CD4-positive, alpha-beta T cell (primary cell): ENCODE results near the gene FAM131A. TPM values are rescaled to one million over a fixed set of nuclear protein-coding genes. Genes with fewer than 3 reads are reported as not detected.

ENCODE experiments used
- ATAC-seq: fragments of 200-7000 bp; cut with Tn5 transposase; one replicate; pipeline ENCODE4 v1.10.0; 2022; ENCODE audit warnings: mild to moderate bottlenecking; ENCODE audit not compliant: poor library complexity
- CTCF ChIA-PET: fragments of 350-600 bp; sonication (Branson Sonifier 250); formaldehyde crosslinking; loops from one replicate; lab custom pipeline; 2021; ENCODE audit warnings: antibody characterized with exemption, inconsistent platforms; lab: Charles Lee
- POLR2A ChIA-PET: fragments of 350-600 bp; sonication (Branson Sonifier 250); formaldehyde crosslinking; loops from one replicate; lab custom pipeline; 2021; ENCODE audit warnings: antibody characterized with exemption, inconsistent platforms; lab: Charles Lee
- DNase-seq, 14 experiments: peaks; one replicate each; pipeline ENCODE4 v3.0.0-alpha.2; 2013 to 2020; ENCODE audit warnings: mixed read lengths in 2 of 14
- H3K27ac ChIP-seq, 2 donors: one replicate each; pipeline versions ENCODE4 v1.5.1 to v1.7.0; 2013; ENCODE audit warnings: low read length in 2 of 2, low read depth in 1 of 2, mild to moderate bottlenecking in 1 of 2
- H3K27me3 ChIP-seq, 2 experiments: 1 replicate in 1 of 2; 2 replicates in 1 of 2; pipeline versions ENCODE4 v1.6.1 to v1.7.0; 2013; ENCODE audit warnings: low read length in 2 of 2, control low read depth in 1 of 2, mild to moderate bottlenecking in 1 of 2, moderate library complexity in 1 of 2; ENCODE audit not compliant: insufficient read depth in 2 of 2, control insufficient read depth in 1 of 2
- H3K36me3 ChIP-seq: one replicate; pipeline ENCODE4 v1.6.1; 2013; ENCODE audit warnings: low read length, control low read depth; ENCODE audit not compliant: insufficient read depth
- H3K4me1 ChIP-seq: one replicate; pipeline ENCODE4 v1.6.1; 2013; ENCODE audit warnings: low read length, control low read depth; ENCODE audit not compliant: insufficient read depth
- H3K4me3 ChIP-seq: one replicate; pipeline ENCODE4 v1.5.1; 2013; ENCODE audit warnings: mild to moderate bottlenecking, low read length, moderate library complexity
- H3K9me3 ChIP-seq, 2 experiments: 1 replicate in 1 of 2; 2 replicates in 1 of 2; pipeline versions ENCODE4 v1.6.1 to v1.7.0; 2013; ENCODE audit warnings: low read length in 2 of 2, mild to moderate bottlenecking in 2 of 2, control low read depth in 1 of 2, moderate library complexity in 1 of 2; ENCODE audit not compliant: control insufficient read depth in 1 of 2, insufficient read depth in 1 of 2
- H3K27ac Mint-ChIP-seq: one replicate; pipeline ENCODE4 v1.8.0; 2020; ENCODE audit warnings: mixed read lengths
- H3K27me3 Mint-ChIP-seq: one replicate; pipeline ENCODE4 v1.8.0; 2021; ENCODE audit warnings: mixed read lengths
- H3K36me3 Mint-ChIP-seq: one replicate; pipeline ENCODE4 v1.8.0; 2021; ENCODE audit warnings: low read depth, mixed read lengths
- H3K4me1 Mint-ChIP-seq: one replicate; pipeline ENCODE4 v1.8.0; 2021; ENCODE audit warnings: low read depth, mixed read lengths
- H3K4me3 Mint-ChIP-seq: one replicate; pipeline ENCODE4 v1.8.0; 2020; ENCODE audit warnings: mild to moderate bottlenecking, mixed read lengths
- H3K9me3 Mint-ChIP-seq: one replicate; pipeline ENCODE4 v1.8.0; 2020; ENCODE audit warnings: mixed read lengths
- CTCF ChIP-seq: fragments of 200-600 bp; IDR thresholded peaks from one replicate; pipeline ENCODE4 v1.8.0; 2022; ENCODE audit warnings: antibody characterized with exemption, mild to moderate bottlenecking
- intact Hi-C, 2 experiments: fragments of 100-400 bp; cut with DNase I in 1 of 2; cut with micrococcal nuclease in 1 of 2; formaldehyde crosslinking; loops; one replicate each; pipeline versions ENCODE4 v1.15.1 to v1.9.0; 2023 to 2025; cut with DNase I, micrococcal nuclease
- total RNA-seq, 174 experiments: library from RNA in 2 of 174; stranded (reverse) in 2 of 174; gene quantifications; one replicate each; pipeline ENCODE4 v1.2.3 and lab custom pipeline; 2021 to 2026

The FAM131A gene
- total RNA-seq, 2 experiments from 2014 or later, result 10.4 to 11.0 TPM

GRCh38 chr3:184368116-184368515 is 30.7 kb downstream of the FAM131A start:
- Mint-ChIP-seq H3K36me3 (peaks cover 51% of the 10 kb centered on the region), H3K4me1 (peaks cover 26% of the 10 kb centered on the region), H3K27ac (no peak overlapping the region), H3K9me3 (no peaks in the 10 kb centered on the region), H3K4me3 (no peak overlapping the region), H3K27me3 (no peaks in the 10 kb centered on the region)
- H3K27me3 ChIP-seq, result no peaks in the 10 kb centered on the region
- no peak for ATAC-seq
- no peak overlapping the region for H3K4me3 ChIP-seq
- TF ChIP-seq CTCF, result no peak
- ChIA-PET CTCF (interaction anchor here (1.1 kb wide), 1 partner anchor 172 kb away, joined by 3 read pairs; no protein-coding TSS in a partner anchor), POLR2A (no interaction called here)
- H3K4me1 ChIP-seq, result peaks cover 18% of the 10 kb centered on the region
- no peak for DNase-seq
- peaks cover 21% of the 10 kb centered on the region for H3K36me3 ChIP-seq
- H3K9me3 ChIP-seq, result no peaks in the 10 kb centered on the region
- no peak overlapping the region for H3K27ac ChIP-seq
- intact Hi-C loops, result loop anchor here in 1 of 2 experiments (2.0 to 10.0 kb wide), 2 partner anchors 409 to 473 kb away; no protein-coding TSS in a partner anchor

- no peak for TF ChIP-seq CTCF
- Mint-ChIP-seq H3K27me3 (no peaks in the 10 kb centered on the region), H3K4me1 (peaks cover 20% of the 10 kb centered on the region), H3K9me3 (no peaks in the 10 kb centered on the region), H3K36me3 (peaks cover 46% of the 10 kb centered on the region), H3K27ac (no peak overlapping the region), H3K4me3 (no peak overlapping the region)
- ATAC-seq (no peak), DNase-seq (no peak)
- Histone ChIP-seq H3K27ac (no peak overlapping the region), H3K4me3 (no peak overlapping the region), H3K27me3 (no peaks in the 10 kb centered on the region), H3K36me3 (peaks cover 21% of the 10 kb centered on the region), H3K9me3 (no peaks in the 10 kb centered on the region), H3K4me1 (peaks cover 14% of the 10 kb centered on the region)
- POLR2A ChIA-PET, result no interaction called here
- CTCF ChIA-PET, result interaction anchor here (1.1 kb wide), 1 partner anchor 172 kb away, joined by 3 read pairs; no protein-coding TSS in a partner anchor
- intact Hi-C loops, result loop anchor here in 1 of 2 experiments (2.0 to 10.0 kb wide), 2 partner anchors 408 to 474 kb away; no protein-coding TSS in a partner anchor
Observed at GRCh38 chr3:184368586-184369183, 31.3 kb downstream of the FAM131A start.

- H3K4me1 Mint-ChIP-seq, result peaks cover 6% of the 10 kb centered on the region
- no peak overlapping the region for H3K27ac ChIP-seq
- no peak overlapping the region for H3K27ac Mint-ChIP-seq
Observed at GRCh38 chr3:184371570-184372018, 34.2 kb downstream of the FAM131A start.

More at GRCh38 chr3:184371570-184372018, 34.2 kb downstream of the FAM131A start:
- ChIA-PET POLR2A (interaction anchor here (0.6 to 1.2 kb wide), 6 partner anchors 8 to 440 kb away, joined by 3 to 7 read pairs (median 4); partner anchors contain the start of genes CLCN2, POLR2H and VPS8), CTCF (interaction anchor here (0.6 to 1.9 kb wide), 8 partner anchors 9 to 414 kb away, joined by 3 to 14 read pairs (median 4); partner anchors contain the start of genes CLCN2, EPHB3 and POLR2H)
- Mint-ChIP-seq H3K36me3 (peaks cover 25% of the 10 kb centered on the region), H3K4me3 (no peak overlapping the region), H3K9me3 (no peaks in the 10 kb centered on the region), H3K27me3 (peaks cover 7% of the 10 kb centered on the region)
- ATAC-seq (peak; percentile 100), DNase-seq (peak; percentile 42 to 83 (median 57))
- TF ChIP-seq CTCF, result peak; percentile 76
- H3K36me3 ChIP-seq, result peaks cover 21% of the 10 kb centered on the region
- intact Hi-C loops, result loop anchor here (1.0 to 5.0 kb wide), 3 partner anchors 141 to 173 kb away; no protein-coding TSS in a partner anchor
- no peaks in the 10 kb centered on the region for H3K9me3 ChIP-seq
- no peak overlapping the region for H3K4me3 ChIP-seq
- H3K27me3 ChIP-seq, result peaks cover 0 to 10% of the 10 kb centered on the region in 2 experiments
- peaks cover 5% of the 10 kb centered on the region for H3K4me1 ChIP-seq
